Activated CD4-positive, alpha-beta T cell treated with anti-CD3 and anti-CD28 coated beads for 48 hours (primary cell): Measurements from ENCODE around the gene PGLYRP3.
"Not testable (repeated sequence)": the region's sequence is repeated elsewhere in the genome, so short reads cannot be mapped to it uniquely, and the experiment has no call there.

Experiments used
- DNase-seq: peaks from one replicate; pipeline ENCODE4 v3.0.0-alpha.2; 2020

PGLYRP3 gene

GRCh38 chr1:153347856-153348255 lies 35.1 kb upstream of the PGLYRP3 start:
- no peak for DNase-seq

- not testable (repeated sequence) for DNase-seq
Observed at GRCh38 chr1:153347049-153347448, 34.3 kb upstream of the PGLYRP3 start.

- no peak for DNase-seq
Observed at GRCh38 chr1:153346077-153346723, 33.4 kb upstream of the PGLYRP3 start.

- no peak for DNase-seq
Observed at GRCh38 chr1:153345187-153346076, 32.7 kb upstream of the PGLYRP3 start.

GRCh38 chr1:153344718-153345025 lies 31.9 kb upstream of the PGLYRP3 start:
- no peak for DNase-seq

- DNase-seq: no peak
Observed at GRCh38 chr1:153343811-153344717, 31.3 kb upstream of the PGLYRP3 start.

GRCh38 chr1:153343040-153343681 lies 30.4 kb upstream of the PGLYRP3 start:
- DNase-seq: no peak

GRCh38 chr1:153342178-153342577 lies 29.4 kb upstream of the PGLYRP3 start:
- no peak for DNase-seq

GRCh38 chr1:153341431-153341934 lies 28.7 kb upstream of the PGLYRP3 start:
- DNase-seq: no peak

- no peak for DNase-seq
Observed at GRCh38 chr1:153340356-153340755, 27.6 kb upstream of the PGLYRP3 start.

- DNase-seq: no peak
Observed at GRCh38 chr1:153339802-153340201, 27.1 kb upstream of the PGLYRP3 start.

GRCh38 chr1:153337980-153338853 lies 25.5 kb upstream of the PGLYRP3 start:
- DNase-seq: no peak

- DNase-seq: no peak
Observed at GRCh38 chr1:153336650-153337049, 23.9 kb upstream of the PGLYRP3 start.

- DNase-seq: no peak
Observed at GRCh38 chr1:153333902-153334301, 21.1 kb upstream of the PGLYRP3 start.

GRCh38 chr1:153324912-153325311 lies 12.2 kb upstream of the PGLYRP3 start:
- no peak for DNase-seq

GRCh38 chr1:153322568-153322967 lies 9.8 kb upstream of the PGLYRP3 start:
- DNase-seq: no peak

GRCh38 chr1:153318145-153318544 lies 5.4 kb upstream of the PGLYRP3 start:
- DNase-seq: not testable (repeated sequence)

GRCh38 chr1:153316013-153316412 lies 3.3 kb upstream of the PGLYRP3 start:
- not testable (repeated sequence) for DNase-seq

GRCh38 chr1:153314388-153314787 lies 1.6 kb upstream of the PGLYRP3 start:
- not testable (repeated sequence) for DNase-seq

- no peak for DNase-seq
Observed at GRCh38 chr1:153313288-153313687, 536 bp upstream of the PGLYRP3 start.

GRCh38 chr1:153310526-153310925 lies 2.2 kb downstream of the PGLYRP3 start:
- DNase-seq: no peak

GRCh38 chr1:153309441-153309840 lies 3.3 kb downstream of the PGLYRP3 start:
- DNase-seq: no peak
